GM12801 (cell line): ENCODE results near the gene ACTR2.

Source experiments
- TF ChIP-seq, protein P1 (sequence below): IDR thresholded peaks from one replicate; pipeline ENCODE4 v1.5.1; 2011; ENCODE audit warnings: control low read depth; ENCODE audit not compliant: insufficient read length; ENCODE audit errors: extremely low read depth

The ACTR2 gene

DNA sequence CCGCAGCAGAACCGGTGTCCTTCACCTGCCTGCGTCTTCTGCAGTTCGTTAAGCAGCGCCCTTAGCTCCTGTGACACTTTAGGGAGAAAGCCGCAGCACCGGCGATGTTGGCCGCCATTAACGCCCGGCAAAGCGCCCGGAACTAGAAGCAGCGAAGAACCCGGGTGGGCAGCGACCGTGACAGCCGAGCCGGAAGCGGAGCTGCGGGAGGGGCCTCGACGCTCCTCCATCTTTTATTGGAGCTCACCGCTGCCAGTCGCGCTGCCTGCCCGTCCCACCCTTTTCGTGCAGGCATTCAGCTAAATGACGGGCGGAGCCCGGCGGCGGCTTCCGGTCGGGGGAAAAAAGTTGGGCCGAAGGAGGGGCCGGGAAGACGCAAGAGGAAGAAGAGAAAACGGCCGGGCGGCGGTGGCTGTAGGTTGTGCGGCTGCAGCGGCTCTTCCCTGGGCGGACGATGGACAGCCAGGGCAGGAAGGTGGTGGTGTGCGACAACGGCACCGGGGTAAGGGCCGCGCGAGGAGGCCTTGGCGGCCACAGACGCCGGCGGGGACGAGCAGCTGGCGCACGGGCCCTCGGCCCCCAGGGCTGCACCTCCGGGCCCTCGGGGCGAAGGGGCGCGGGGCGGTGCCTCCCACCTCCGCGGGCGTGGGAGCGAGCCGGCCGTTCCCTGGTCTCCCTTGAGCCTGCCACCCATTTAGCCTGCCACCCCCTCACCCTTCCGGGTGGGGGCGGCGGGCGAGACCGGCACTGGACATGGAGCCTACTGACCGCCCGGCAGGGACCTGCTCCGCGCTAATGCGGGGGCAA, at the start of gene ACTR2:
TSS of gene ACTR2 (plus strand) at position 376 of the 807 bp plus-strand sequence. CDS start at position 455, 79 bp downstream.
- TF ChIP-seq, protein P1, sequence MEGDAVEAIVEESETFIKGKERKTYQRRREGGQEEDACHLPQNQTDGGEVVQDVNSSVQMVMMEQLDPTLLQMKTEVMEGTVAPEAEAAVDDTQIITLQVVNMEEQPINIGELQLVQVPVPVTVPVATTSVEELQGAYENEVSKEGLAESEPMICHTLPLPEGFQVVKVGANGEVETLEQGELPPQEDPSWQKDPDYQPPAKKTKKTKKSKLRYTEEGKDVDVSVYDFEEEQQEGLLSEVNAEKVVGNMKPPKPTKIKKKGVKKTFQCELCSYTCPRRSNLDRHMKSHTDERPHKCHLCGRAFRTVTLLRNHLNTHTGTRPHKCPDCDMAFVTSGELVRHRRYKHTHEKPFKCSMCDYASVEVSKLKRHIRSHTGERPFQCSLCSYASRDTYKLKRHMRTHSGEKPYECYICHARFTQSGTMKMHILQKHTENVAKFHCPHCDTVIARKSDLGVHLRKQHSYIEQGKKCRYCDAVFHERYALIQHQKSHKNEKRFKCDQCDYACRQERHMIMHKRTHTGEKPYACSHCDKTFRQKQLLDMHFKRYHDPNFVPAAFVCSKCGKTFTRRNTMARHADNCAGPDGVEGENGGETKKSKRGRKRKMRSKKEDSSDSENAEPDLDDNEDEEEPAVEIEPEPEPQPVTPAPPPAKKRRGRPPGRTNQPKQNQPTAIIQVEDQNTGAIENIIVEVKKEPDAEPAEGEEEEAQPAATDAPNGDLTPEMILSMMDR: no peak

DNA sequence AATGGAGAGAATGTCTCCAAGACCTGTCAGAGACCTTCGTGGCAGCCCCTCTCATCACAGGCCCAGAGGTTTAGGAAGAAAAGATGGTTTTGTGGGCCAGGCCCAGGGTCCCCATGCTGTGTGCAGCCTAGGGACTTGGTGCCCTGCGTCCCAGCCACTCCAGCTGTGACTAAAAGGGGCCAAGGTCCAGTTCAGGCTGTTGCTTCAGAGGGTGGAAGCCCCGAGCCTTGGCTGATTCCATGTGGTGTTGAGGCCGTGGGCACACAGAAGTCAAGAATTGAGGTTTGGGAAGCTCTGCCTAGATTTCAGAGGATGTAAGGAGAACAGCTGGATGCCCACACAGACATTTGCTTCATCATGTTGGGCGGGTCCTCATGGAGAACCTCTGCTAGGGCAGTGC, 45.1 kb upstream of the ACTR2 start:
- TF ChIP-seq, protein P1: no peak

DNA sequence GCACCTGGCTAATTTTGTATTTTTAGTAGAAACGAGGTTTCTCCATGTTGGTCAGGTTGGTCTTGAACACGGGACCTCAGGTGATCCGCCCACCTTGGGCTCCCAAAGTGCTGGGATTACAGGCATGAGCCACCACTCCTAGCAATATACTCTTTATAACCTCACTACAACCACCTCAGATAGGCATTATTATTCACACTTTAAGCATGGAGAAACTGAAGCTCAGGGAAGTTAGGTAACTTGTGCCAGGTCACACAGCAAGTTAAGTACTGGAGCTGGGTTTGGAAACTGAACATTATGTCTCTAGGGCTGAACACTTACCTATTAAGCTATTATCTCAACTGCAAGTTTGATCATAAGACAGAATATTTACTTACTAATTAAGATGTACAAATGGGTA, 42.6 kb upstream of the ACTR2 start:
- TF ChIP-seq, protein P1: no peak

DNA sequence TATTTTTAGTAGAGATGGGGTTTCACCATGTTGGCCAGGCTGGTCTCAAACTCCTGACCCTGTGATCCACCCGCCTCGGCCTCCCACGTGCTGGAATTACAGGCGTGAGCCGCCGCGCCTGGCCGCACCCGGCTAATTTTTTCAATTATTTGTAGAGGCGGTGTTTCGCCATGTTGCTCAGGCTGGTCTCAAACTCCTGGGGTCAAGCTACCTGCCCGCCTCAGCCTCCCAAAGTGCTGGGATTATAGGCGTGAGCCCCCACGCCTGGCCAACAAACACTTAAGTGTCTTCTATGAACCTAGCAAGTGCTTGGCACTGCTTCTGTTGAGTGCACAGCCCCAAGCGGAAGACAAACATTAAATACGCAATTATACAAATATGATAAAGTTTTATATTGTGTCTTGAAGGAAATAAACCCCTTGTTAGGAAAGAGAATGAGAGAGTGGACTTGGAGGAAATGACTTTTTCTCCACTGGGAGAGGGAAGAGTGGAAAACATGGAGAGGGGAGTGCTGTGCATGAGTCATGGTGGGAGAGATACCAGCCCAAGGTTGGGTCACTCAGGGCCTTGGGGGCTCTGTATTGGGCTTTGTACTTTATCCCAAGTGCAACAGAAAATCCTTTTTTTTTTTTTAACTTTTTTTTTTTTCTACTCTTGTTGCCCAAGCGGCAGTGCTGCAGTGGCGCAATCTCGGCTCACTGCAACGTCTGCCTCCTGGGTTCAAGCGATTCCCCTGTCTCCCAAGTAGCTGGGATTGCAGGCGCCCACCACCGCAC, 41.4 kb upstream of the ACTR2 start:
- TF ChIP-seq, protein P1: no peak

DNA sequence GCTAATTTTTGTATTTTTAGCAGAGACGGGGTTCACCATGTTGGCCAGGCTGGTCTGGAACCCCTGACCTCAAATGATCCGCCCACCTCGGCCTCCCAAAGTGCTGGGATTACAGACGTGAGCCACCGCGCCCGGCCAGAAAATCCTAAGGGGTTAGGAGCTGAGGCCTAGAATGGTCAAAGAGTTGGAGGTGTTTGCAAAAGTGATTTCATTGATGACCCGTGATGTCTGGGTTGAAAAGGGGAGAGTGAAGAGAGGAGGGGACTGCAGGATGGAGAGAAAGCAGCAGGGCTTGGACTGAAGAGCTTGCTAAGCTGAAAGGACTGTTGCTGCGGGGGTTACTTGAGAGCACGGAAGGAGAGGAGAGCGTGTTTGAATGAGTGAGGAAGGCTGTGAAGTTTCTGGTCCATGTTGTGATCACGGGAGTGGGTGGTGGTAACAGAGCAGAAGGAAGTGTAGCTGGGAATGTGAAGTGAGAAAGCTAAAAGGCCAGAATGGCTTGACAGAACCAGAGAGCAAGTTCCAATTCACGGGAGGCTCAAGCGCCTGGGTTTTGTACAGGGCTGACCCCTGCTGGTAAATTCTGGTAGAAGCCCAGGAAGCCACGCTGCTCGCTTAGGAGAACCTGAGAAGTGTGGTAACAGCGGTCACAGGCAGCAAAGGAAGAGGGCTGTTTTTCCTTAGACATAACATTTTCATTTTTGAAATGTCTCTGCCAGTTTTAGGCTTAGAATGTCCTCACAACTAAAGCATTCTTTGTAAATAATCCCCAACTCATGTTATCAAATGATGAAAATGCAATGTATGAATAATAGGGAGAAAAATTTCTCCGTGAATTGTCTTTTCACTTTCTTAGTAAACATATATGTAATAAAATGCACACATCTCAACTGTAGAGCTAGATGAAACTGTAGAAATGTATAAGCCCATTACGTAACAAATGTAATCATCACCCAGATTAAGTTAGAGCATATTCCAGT, 40.5 kb upstream of the ACTR2 start:
- TF ChIP-seq, protein P1: no peak

DNA sequence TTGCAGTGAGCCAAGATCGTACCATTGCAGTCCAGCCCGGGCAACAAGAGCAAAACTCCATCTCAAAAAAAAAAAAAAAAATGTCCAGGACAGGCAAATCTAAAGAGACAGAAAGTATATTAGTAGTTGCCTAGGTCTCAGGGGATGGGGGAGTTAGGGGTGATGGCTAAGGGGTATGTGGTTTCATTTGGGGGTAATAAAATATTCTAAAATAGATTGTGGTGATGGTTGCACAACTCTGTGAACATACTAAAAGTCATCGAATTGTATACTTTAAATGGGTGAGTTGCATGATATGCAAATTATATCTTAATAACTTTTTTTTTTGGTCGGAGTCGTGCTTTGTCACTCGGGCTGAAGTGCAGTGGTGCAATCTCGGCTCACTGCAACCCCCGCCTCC, 34.2 kb upstream of the ACTR2 start:
- TF ChIP-seq, protein P1: no peak
